A673 (cell line): ENCODE data around the gene ZNF221. TPM values are rescaled to one million over a fixed set of nuclear protein-coding genes. Genes with fewer than 3 reads are reported as not detected.

Experiments used
- BruUV-seq: library from RNA; stranded (reverse); fragments of 400-500 nt; replicated peaks from 2 replicates; lab custom pipeline; 2021; lab: Mats Ljungman, UMichigan
- CTCF ChIA-PET: fragments of 300-600 bp; sonication (Branson Sonifier 250); formaldehyde crosslinking; loops from one replicate; lab custom pipeline; 2022; ENCODE audit warnings: antibody characterized with exemption; lab: Charles Lee
- POLR2A ChIA-PET: fragments of 300-600 bp; sonication (Branson Sonifier 250); formaldehyde crosslinking; loops from one replicate; lab custom pipeline; 2022; ENCODE audit warnings: antibody characterized with exemption; ENCODE audit not compliant: low non-redundant PET; lab: Charles Lee
- DNase-seq: peaks from one replicate; pipeline ENCODE4 v3.0.0-alpha.2; 2015; ENCODE audit warnings: low spot score
- H3K27ac ChIP-seq: fragments of 200-600 bp; sonication (generic); 2 replicates; pipeline ENCODE4 v1.5.1; 2016; ENCODE audit warnings: mixed run types, low read depth, mild to moderate bottlenecking, mixed read lengths, antibody characterized with exemption, low read length; ENCODE audit not compliant: poor library complexity, severe bottlenecking
- H3K27me3 ChIP-seq: fragments of 200-600 bp; sonication (generic); replicated peaks from 2 replicates; pipeline ENCODE4 v1.6.1; 2017; ENCODE audit warnings: mixed run types, low read depth, mild to moderate bottlenecking, mixed read lengths, antibody characterized with exemption, low read length; ENCODE audit not compliant: insufficient read depth, poor library complexity
- H3K36me3 ChIP-seq: fragments of 200-600 bp; sonication (generic); 2 replicates; pipeline ENCODE4 v1.6.1; 2016; ENCODE audit warnings: mixed run types, mild to moderate bottlenecking, mixed read lengths, antibody characterized with exemption, low read length; ENCODE audit not compliant: insufficient read depth, poor library complexity, severe bottlenecking
- H3K4me1 ChIP-seq: fragments of 200-600 bp; sonication (generic); 2 replicates; pipeline ENCODE4 v1.6.1; 2017; ENCODE audit warnings: mixed run types, mild to moderate bottlenecking, mixed read lengths, antibody characterized with exemption, low read length; ENCODE audit not compliant: insufficient read depth, poor library complexity, severe bottlenecking
- H3K4me3 ChIP-seq: fragments of 200-600 bp; sonication (generic); 2 replicates; pipeline ENCODE4 v1.5.1; 2016; ENCODE audit warnings: low read depth, mixed run types, mild to moderate bottlenecking, mixed read lengths, low read length; ENCODE audit not compliant: poor library complexity, severe bottlenecking
- H3K9me3 ChIP-seq: fragments of 200-600 bp; sonication (generic); 2 replicates; pipeline ENCODE4 v1.6.1; 2016; ENCODE audit warnings: mixed run types, low read depth, mild to moderate bottlenecking, mixed read lengths, antibody characterized with exemption, low read length; ENCODE audit not compliant: poor library complexity, severe bottlenecking
- EZH2 ChIP-seq: fragments of 200-600 bp; sonication (generic); IDR thresholded peaks from 2 replicates; pipeline ENCODE4 v1.6.1; 2017; ENCODE audit warnings: borderline replicate concordance, low read depth, mild to moderate bottlenecking, mixed read lengths, antibody characterized with exemption, low read length; ENCODE audit not compliant: poor library complexity, severe bottlenecking
- intact Hi-C: fragments of 100-400 bp; cut with micrococcal nuclease; formaldehyde crosslinking; loops from one replicate; pipeline ENCODE4 v1.10.0; 2022; ENCODE audit not compliant: unreplicated experiment
- total RNA-seq: library from RNA; stranded (reverse); gene quantifications from 2 replicates; pipeline ENCODE4 v1.2.3, GENCODE V29; 2021
- TF ChIP-seq, protein P1 (sequence below): fragments of 300-800, 200-600 bp; sonication (generic); conservative IDR thresholded peaks from 2 replicates; pipeline ENCODE4 v1.5.1; 2017; ENCODE audit warnings: low read depth, mild to moderate bottlenecking, antibody characterized with exemption, low read length, moderate library complexity, mixed read lengths

Gene ZNF221
- total RNA-seq, 1 experiment from 2014 or later: 4.8 TPM

DNA sequence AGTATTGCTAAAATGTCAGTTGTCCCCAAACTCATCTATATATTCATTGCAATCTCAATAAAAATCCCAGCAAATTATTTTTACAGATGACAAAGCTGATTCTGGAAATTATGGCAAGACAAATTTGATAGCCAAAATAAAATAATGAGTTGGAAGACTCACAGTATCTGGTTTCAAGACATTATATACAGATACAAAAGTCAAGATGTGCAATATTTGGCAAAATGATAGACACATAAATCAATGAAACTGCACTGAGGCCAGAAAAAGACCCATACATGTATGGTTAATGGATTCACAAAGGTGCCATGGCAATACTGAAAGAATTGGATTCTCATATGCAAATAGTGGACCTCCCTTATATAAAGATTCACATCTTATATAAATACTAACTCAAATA lies 40.1 kb upstream of the ZNF221 start:
- no peaks in the 10 kb centered on the region for H3K27me3 ChIP-seq
- no peak overlapping the region for H3K4me3 ChIP-seq
- DNase-seq: no peak
- no TSS peak for BruUV-seq
- POLR2A ChIA-PET: no interaction called here
- H3K9me3 ChIP-seq: peaks cover 56% of the 10 kb centered on the region
- intact Hi-C loops: no loop called here
- CTCF ChIA-PET: no interaction called here
- no peak overlapping the region for H3K27ac ChIP-seq
- H3K4me1 ChIP-seq: no peaks in the 10 kb centered on the region
- TF ChIP-seq, protein P1, sequence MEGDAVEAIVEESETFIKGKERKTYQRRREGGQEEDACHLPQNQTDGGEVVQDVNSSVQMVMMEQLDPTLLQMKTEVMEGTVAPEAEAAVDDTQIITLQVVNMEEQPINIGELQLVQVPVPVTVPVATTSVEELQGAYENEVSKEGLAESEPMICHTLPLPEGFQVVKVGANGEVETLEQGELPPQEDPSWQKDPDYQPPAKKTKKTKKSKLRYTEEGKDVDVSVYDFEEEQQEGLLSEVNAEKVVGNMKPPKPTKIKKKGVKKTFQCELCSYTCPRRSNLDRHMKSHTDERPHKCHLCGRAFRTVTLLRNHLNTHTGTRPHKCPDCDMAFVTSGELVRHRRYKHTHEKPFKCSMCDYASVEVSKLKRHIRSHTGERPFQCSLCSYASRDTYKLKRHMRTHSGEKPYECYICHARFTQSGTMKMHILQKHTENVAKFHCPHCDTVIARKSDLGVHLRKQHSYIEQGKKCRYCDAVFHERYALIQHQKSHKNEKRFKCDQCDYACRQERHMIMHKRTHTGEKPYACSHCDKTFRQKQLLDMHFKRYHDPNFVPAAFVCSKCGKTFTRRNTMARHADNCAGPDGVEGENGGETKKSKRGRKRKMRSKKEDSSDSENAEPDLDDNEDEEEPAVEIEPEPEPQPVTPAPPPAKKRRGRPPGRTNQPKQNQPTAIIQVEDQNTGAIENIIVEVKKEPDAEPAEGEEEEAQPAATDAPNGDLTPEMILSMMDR: no peak
- H3K36me3 ChIP-seq: peaks cover 35% of the 10 kb centered on the region

GRCh38 chr19:43913383-43913782 lies 37.6 kb upstream of the ZNF221 start:
- Histone ChIP-seq H3K4me3 (no peak overlapping the region), H3K27ac (no peak overlapping the region), H3K9me3 (peaks cover 56% of the 10 kb centered on the region), H3K27me3 (no peaks in the 10 kb centered on the region), H3K36me3 (peaks cover 60% of the 10 kb centered on the region), H3K4me1 (no peaks in the 10 kb centered on the region)
- intact Hi-C loops: no loop called here
- no TSS peak for BruUV-seq
- POLR2A ChIA-PET: no interaction called here
- DNase-seq: no peak
- TF ChIP-seq, protein P1: no peak
- TF ChIP-seq EZH2: no peak
- CTCF ChIA-PET: no interaction called here

- CTCF ChIA-PET: no interaction called here
These were observed 37.0 kb upstream of the ZNF221 start for GRCh38 chr19:43914051-43914450.

More at GRCh38 chr19:43914051-43914450, 37.0 kb upstream of the ZNF221 start:
- DNase-seq: no peak
- intact Hi-C loops: no loop called here
- no peak overlapping the region for H3K4me3 ChIP-seq
- POLR2A ChIA-PET: no interaction called here
- no peaks in the 10 kb centered on the region for H3K4me1 ChIP-seq
- no peak overlapping the region for H3K27ac ChIP-seq
- H3K9me3 ChIP-seq: peaks cover 56% of the 10 kb centered on the region
- no peaks in the 10 kb centered on the region for H3K27me3 ChIP-seq
- peaks cover 66% of the 10 kb centered on the region for H3K36me3 ChIP-seq
- TF ChIP-seq, protein P1: no peak
- BruUV-seq: no TSS peak
